Embryonic facial prominence (tissue), 1 donor: ENCODE measurements around the gene METTL25.
"Not testable (repeated sequence)": the region's sequence is repeated elsewhere in the genome, so short reads cannot be mapped to it uniquely, and the experiment has no call there.

Experiments used
- DNase-seq: peaks from one replicate; pipeline ENCODE4 v3.0.0-alpha.2; 2016; ENCODE audit errors: extremely low spot score

METTL25 gene, protein sequence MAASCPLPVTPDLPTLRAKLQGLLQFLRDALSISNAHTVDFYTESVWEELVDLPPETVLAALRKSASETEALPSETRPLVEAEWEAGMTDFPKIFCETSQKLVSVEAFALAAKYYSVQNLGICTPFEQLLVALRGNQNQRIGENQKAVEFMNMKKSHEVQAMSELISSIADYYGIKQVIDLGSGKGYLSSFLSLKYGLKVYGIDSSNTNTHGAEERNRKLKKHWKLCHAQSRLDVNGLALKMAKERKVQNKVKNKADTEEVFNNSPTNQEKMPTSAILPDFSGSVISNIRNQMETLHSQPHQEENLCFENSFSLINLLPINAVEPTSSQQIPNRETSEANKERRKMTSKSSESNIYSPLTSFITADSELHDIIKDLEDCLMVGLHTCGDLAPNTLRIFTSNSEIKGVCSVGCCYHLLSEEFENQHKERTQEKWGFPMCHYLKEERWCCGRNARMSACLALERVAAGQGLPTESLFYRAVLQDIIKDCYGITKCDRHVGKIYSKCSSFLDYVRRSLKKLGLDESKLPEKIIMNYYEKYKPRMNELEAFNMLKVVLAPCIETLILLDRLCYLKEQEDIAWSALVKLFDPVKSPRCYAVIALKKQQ

DNA sequence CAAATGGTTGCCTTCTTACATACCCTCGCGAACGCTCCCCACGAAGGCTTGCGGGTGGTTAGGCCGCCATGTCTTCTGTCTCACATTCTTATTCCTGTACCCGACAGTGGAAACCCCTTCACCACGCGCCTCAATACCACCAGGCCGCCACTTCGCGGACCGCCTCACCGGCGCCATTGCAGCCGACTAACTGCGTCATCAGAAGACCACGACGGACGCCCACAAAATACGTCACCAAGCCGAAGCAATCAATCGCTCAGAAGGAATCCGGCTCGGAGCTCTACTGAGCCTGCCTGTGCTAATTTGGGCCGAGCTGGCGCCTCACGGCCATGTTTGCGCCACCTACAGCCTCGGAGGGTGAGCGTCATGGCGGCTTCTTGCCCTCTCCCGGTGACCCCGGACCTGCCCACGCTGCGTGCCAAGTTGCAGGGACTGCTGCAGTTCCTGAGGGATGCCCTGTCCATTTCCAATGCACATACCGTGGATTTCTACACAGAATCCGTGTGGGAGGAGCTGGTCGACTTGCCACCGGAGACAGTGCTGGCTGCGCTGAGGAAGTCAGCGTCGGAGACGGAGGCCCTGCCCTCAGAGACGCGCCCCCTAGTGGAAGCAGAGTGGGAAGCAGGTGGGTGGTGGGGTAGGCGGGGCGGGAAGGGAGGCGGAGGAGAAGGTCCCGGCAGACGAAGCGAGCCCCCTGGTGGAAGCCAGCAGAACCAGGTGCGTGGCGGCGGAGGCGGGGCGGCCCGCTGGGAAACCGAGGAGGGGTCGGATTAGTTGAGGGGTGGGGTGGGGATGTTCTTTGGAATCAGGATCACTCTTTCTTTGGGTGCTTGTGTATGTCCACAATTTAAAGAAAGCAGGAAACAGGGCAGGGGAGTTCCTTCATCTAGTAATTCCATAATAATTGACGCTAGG, at the start of gene METTL25, which contains the start of gene CCDC59:
TSS of gene METTL25 (plus strand) at position 330 of the 915 bp plus-strand sequence. CDS start at position 367, 37 bp downstream.
TSS of gene CCDC59 (minus strand) at position 188 of the 915 bp plus-strand sequence. CDS start at position 177, 11 bp downstream.
- DNase-seq = peak; percentile 97

DNA sequence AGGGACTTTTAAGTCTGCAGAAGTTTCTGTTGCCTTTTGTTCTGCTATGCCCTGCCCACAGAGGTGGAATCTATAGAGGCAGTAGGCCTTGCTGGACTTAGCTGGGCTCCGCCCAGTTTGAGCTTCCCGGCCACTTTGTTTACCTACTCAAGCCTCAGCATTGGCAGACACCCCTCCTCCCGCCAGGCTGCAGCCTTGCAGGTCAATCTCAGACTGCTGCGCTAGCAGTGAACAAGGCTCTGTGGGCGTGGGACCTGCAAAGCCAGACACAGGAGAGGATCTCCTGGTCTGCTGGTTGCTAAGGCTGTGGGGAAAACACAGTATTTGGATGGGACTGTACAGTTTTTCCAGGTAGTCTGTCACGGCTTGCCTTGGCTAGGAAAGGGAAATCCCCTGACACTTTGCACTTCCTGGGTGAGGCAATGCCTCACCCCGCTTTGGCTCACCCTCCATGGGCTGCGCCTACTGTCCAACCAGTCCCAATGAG, 43.9 kb upstream of the METTL25 start:
- DNase-seq = no peak

DNA sequence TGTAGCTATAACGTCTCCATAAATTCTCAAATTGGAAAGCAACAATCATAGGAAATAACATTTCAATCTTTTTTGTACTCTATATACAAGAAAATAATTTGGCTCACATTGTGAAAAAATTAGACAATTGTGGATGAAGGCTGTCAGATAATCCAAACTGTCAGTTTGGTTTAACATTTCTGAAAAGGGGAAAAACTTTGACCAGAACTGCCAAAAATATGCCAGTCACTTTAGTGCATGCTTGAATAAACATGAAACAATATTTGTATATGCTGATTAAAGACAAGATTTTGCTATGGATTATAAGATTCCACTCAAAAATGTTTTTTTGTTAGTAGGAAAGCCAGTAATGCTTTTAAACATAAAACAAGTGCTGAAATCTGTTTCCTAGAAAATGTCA, 39.1 kb upstream of the METTL25 start:
- no peak for DNase-seq

DNA sequence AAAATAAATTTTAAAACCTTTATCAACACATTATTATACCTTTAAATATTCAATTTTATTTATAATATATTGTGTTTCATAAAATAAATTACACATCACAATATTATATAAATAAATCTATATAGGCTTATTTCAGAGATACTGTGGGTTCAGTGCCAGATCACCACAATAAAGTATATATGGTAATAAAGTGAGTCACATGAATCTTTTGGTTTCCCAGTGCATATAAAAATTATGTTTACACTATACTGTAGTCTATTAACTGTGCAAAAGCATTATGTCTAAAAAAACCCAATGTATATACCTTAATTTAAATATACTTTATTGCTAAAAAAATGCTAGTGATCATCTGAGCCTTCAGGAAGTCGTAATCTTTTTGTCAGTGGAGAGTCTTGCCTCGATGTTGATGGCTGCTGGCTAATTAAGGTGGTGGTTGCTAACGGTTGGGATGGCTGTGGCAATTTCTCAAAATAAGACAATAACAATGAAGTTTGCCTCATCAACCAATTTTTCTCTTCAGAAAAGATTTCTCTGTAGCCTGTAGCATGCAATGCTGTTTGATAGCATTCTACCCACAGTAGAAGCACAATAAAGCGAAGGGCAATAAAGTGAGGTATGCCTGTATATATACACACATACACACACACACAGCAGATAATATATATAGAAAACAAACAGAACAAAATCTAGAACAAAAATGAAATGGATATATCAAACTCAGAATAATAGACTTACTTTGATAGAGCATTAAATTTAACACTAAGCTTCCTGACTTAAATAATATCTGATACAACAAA, 32.6 kb upstream of the METTL25 start:
- DNase-seq = no peak

DNA sequence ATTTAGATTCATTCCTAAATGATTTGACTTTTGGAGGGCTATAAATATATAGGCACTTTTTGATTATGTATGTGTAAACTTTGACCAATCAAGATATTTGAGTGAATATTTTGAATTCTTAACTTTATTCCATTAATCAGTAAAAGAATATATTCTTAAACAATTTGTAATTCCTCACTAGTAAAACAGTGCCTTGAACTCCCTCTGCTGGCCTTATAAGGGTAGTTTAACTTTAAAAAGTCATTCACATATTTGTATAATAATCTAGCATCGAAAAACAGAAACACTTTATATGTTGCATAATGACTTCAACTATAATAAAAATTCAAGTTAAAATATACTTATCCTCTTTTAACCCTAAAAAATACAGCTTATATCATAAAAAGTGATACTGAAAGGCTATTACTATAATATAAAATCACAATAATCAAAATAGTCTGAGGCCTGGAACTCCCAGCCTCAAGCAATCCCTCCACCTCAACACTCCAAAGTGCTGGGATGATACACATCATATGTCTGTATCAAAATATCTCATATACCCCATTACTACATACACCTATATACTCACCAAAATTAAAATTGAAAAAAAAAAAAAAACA, 31.3 kb upstream of the METTL25 start:
- no peak for DNase-seq

DNA sequence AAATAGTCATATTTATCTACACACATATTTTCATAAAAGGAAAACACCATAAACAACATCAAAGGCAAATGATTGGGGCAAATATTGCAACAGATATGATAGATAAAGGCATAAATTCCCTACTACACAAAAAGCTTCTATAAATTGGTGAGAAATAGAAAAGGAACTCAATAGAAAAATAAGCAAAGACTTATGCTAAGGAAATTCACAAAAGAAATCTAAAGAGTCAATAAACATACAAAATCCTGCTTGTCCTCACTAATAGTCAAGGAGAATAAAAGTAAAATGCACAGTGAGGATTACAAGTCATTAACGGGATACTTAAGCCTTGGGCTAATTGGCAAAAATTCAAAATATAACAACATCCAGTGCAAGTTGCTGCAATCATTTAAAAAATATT, 30.5 kb upstream of the METTL25 start:
- DNase-seq = no peak

DNA sequence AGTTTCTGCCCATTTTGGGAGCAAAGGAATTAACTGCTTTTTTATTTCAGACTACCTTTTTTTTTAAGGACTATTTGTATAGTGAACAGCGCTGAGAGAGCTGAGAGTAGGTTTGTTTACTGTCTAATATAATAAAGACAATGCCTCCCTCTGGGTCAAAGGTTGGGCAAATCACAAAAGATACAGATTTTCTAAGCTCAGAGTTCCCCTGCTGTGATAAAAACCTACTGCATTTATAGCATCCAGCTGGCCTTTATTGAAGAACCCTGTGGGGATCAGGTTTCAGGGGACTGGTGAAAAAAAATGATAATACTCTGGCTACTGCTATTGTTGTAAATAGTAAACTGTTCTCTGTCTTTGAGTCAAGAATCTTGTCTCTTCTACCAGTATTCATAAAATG, 28.8 kb upstream of the METTL25 start:
- no peak for DNase-seq

DNA sequence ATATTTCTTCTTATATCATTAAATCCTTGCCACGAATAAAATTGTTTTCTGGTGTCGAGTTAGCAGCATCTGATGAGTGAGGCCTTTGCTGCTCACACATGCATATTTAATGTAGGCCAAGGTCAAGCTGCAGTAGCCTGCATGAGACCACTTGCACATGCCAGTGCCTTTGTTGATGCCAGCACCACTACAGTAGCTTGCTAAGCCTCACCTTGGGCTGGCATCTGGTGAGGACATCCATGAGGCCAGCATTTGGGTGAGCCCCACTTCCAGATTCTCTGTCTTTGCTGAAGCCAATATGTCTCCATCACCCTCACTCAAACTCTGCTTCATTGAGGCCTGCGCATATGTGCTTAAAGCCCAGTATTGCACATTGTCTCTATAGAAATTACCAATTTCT, 8.2 kb upstream of the METTL25 start:
- DNase-seq = no peak

DNA sequence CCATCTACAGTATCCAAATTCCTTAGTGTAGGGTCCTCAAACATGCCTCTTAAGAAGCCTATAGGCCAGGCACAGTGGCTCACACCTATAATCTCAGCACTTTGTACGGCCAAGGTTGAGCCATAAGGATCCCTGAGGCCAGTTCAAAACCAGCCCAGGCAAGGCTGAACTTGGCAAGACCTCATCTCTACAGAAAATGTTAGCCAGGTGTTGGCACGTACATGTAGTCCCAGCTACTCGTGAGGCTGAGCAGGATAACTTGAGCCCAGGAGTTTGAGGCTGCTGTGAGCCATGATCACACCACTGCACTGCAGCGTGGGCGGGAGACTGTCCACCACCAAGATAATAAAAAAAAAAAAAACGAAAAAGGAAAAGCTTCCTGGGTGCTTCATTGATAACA, 6.9 kb upstream of the METTL25 start:
- DNase-seq = no peak

DNA sequence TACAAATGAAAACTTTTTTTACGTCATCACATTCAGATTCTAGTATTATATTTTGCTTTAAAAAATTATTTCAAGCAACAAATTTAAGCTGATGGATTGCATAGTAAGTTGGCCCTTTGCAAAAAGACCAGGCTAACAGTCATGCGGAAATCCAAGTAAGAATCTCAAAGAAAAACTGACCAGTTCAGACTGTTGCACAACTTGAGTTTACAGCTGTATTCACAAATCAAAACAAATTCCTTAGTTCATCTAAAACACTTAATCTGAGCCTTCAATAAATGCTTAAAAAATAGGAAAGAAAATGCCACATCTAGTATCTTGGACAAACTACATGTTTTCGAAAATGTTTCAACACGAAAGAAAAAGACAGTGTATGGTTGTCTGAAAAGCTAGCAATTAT, 989 bp upstream of the METTL25 start:
- DNase-seq = no peak

DNA sequence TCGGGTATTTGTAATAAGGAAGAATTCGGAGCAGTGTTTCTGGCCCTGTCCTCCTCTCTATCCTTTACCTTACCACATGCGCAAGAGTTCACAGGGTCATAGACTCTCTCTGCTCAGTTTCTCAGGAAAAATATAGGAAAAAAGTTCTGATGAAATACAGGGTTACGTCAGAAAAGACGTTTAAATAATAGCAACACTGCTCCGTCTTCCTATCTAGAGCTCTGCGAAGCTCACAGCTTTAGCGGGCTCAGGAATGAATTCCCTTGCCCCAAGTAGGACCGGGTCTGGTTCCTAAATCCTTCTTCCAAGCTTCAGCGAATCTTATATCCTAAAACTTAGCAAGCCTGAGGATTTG, 507 bp upstream of the METTL25 start:
- no peak for DNase-seq

DNA sequence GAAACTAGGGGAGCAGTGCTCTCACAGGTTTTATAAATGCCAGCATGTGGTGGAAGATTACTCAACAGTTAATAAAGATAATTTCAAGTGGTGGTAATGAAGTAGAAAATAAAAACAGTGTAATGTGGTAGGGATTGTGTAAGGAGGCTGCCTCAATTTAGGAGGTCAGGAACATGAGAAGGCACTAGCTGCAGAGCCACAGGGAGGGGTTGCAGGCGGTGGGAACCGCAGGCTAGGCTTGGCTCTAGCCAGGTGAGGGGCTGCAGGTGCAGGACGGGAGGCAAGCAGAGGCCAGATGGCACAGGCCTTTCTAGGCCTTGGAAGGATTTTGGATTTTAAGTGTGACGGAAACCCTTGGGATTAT, 768 bp downstream of the METTL25 start:
- no peak for DNase-seq

DNA sequence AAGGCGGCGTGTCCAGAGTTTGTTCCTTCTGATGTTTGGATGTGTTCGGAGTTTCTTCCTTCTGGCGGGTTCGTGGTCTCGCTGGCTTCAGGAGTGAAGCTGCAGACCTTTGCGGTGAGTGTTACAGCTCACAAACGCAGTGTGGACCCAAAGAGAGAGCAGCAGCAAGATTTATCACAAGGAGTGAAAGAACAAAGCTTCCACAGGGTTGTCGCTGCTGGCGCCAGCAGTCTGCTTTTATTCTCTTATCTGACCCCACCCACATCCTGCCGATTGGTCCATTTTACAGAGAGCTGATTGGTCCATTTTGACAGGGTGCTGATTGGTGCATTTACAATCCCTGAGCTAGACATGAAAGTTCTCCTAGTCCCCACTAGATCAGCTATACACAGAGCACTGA, 2.5 kb downstream of the METTL25 start:
- not testable (repeated sequence) for DNase-seq

DNA sequence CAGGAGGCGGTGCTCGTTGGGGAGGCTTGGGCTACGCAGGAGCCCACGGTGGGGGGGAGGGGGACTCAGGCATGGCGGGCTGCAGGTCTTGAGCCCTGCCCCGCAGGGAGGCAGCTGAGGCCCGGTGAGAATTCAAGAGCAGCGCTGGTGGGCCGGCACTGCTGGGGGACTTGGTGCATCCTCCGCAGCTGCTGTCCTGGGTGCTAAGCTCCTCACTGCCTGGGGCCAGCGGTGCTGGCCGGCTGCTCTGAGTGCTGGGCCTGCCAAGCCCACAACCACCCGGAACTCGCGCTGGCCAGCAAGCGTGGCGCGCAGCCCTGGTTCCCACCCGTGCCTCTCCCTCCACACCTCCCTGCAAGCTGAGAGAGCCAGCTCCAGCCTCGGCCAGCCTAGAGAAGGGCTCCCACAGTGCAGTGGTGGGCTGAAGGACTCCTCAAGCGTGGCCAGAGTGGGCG, 3.2 kb downstream of the METTL25 start:
- no peak for DNase-seq

DNA sequence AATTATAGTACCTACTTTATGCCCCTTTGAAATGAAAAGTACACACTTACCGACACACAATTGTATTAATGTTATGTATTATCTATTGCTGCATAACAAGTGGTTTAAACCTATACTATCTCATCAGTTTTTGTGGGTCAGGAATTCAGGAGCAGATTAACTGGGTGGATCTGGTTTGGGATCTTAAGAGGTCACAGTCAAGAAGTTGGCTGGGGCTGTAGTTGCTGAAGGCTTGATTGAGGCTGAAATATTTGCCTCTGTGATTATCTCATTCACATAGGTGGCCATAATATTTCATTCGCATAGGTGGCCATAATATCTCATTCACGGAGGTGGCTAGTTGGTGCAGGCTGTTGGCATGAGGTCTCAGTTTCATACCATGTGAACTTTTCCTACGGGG, 5.7 kb downstream of the METTL25 start:
- DNase-seq = no peak

DNA sequence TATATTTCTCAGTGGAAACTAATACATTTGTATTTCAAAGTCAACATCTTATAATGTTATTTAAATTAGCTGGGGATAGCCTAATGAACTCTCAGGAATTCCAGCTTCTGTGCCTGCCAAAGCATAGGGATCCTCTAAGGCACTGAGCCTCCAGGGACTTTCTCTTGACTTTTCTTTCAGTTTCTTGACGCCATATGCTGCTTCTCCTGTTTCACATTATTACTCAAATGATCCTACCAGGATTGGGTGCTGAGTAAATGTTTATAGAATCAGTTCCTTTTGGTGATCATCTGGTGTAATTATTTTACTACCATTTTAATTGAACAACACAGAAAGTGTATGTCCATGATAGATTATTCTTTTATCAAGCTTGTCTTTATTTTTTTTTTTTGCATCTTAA, 7.9 kb downstream of the METTL25 start:
- DNase-seq = no peak

DNA sequence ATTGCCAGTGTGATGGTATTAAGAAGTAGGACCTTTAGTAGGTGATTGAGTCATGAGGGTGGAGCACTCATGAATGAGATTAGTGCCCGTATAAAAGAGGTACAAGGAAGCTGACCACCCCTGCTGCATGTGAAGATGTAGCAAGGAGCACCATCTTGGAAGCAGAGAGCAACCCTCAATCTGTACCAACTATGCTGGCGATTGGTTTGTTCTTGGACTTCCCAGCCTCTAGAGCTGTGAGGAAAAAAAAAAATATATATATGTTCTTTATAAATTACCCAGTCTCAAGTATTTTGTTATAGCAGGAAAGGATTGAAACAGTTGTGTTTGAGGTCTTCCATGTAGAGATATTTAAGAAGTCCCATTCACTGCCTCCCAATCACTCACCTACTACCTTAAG, 16.9 kb downstream of the METTL25 start:
- no peak for DNase-seq

DNA sequence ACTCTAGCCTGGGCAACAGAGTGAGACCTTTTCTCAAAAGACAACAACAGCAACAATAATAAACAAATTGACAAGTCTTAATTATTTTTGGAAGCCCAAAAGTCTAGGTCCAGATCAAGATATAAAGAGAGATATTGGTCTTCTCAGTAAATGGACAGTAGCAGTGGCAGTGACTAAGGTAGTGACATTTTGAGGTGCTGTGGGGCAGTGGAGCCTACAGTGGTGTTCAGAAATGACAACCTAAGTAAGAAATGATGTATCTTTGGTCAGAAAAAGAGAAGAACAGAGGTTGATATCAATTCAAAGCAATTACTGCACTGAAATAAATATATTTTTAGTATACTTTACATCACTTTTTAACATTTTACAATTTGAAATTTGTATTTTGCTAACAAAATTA, 20.7 kb downstream of the METTL25 start:
- no peak for DNase-seq

DNA sequence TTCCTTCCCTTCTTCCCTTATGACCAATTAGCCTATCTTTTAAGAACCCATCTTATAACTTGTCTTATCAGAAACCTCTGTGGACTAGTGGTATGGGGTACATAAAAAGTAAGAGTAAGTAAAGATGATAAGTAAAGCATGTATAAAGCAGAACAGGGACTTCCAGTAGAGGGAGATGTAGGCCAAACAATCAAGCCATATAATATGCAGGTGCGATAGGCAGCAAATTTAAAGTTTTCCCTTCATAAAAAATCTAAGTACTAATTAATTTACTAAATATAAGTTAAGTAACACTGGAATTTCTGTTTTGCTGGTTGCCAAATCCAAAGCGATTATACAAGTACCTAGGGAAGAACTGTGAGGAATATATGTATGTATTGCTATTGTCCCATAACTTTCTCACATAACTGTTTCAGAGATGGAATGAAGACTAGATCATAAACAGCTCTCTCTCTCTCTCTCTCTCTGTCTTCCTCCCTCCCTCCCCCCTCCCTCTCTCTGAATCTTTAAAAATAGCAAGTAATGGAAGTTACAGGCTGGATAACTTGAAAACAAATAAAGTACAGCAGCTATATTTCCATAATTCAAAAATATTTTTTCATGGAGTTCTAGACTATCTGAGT, 25.7 kb downstream of the METTL25 start:
- DNase-seq = no peak

DNA sequence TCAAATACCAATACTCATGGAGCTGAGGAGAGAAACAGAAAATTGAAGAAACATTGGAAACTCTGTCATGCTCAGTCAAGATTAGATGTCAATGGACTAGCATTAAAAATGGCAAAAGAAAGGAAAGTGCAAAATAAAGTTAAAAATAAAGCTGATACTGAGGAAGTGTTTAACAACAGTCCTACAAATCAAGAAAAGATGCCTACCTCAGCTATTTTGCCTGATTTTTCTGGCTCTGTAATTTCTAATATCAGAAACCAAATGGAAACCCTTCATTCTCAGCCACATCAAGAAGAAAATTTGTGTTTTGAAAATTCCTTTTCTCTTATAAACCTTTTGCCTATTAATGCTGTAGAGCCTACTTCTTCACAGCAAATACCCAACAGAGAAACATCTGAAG, 40.5 kb downstream of the METTL25 start:
- DNase-seq = no peak

DNA sequence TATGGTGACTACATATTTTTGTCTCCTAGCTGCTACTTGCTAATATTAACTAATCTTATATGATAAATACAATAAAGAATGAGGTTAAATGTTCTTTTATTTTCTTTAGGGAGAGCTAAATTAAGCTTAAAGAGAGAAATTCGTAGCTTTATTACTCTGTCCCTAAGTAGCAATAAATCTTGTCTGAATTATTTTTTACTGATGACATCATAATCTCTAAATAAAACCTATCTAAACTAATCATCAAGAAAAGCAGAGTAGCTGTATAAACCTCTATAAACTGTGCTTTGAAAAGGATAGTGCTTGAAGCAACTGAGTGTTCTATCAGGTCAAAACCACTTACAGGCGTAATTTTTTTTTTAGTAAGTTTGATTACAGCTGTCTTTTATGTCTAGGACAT, 42.5 kb downstream of the METTL25 start:
- DNase-seq = no peak
